OCI-LY1 (cell line): Measurements from ENCODE around the gene KAT14.
"Not testable (repeated sequence)": the region's sequence is repeated elsewhere in the genome, so short reads cannot be mapped to it uniquely, and the experiment has no call there.

Experiments
- H2AFZ ChIP-seq: fragments of 200-600 bp; sonication (generic), shearing (Covaris generic); 2 replicates; pipeline ENCODE4 v1.6.0; 2014; ENCODE audit warnings: antibody characterized with exemption, mild to moderate bottlenecking, low read length
- H3F3A ChIP-seq: fragments of 200-600 bp; sonication (generic), shearing (Covaris generic); 2 replicates; pipeline ENCODE4 v1.6.0; 2014; ENCODE audit warnings: mild to moderate bottlenecking, antibody characterized with exemption, low read length, moderate library complexity; ENCODE audit not compliant: insufficient read depth
- H3K27ac ChIP-seq: fragments of 200-600 bp; sonication (generic); 2 replicates; pipeline ENCODE4 v1.5.1; 2014; ENCODE audit warnings: low read length, mixed run types, mild to moderate bottlenecking, low read depth; ENCODE audit not compliant: poor library complexity, severe bottlenecking
- H3K27me3 ChIP-seq: fragments of 200-600 bp; sonication (generic); 2 replicates; pipeline ENCODE4 v1.6.0; 2014; ENCODE audit warnings: antibody characterized with exemption, mild to moderate bottlenecking, low read length, moderate library complexity; ENCODE audit not compliant: insufficient read depth
- H3K36me3 ChIP-seq: fragments of 200-600 bp; sonication (generic); 2 replicates; pipeline ENCODE4 v1.6.1; 2014; ENCODE audit warnings: mild to moderate bottlenecking, antibody characterized with exemption, low read length, moderate library complexity, mixed read lengths; ENCODE audit not compliant: insufficient read depth
- H3K4me1 ChIP-seq: fragments of 200-600 bp; sonication (generic); 2 replicates; pipeline ENCODE4 v1.5.1; 2014; ENCODE audit warnings: mild to moderate bottlenecking, low read length, moderate library complexity; ENCODE audit not compliant: insufficient read depth, severe bottlenecking
- H3K4me2 ChIP-seq: fragments of 200-600 bp; sonication (generic), shearing (Covaris generic); 2 replicates; pipeline ENCODE4 v1.6.1; 2014; ENCODE audit warnings: low read length
- H3K4me3 ChIP-seq: fragments of 200-600 bp; sonication (generic); 2 replicates; pipeline ENCODE4 v1.5.1; 2014; ENCODE audit warnings: low read length, low read depth, mild to moderate bottlenecking, mixed read lengths; ENCODE audit not compliant: poor library complexity, severe bottlenecking
- H3K79me2 ChIP-seq: fragments of 200-600 bp; shearing (Covaris generic); 2 replicates; pipeline ENCODE4 v1.6.1; 2016; ENCODE audit warnings: mixed run types, low read length, mixed read lengths; ENCODE audit not compliant: insufficient read depth
- H3K9ac ChIP-seq: fragments of 200-600 bp; sonication (generic), shearing (Covaris generic); 2 replicates; pipeline ENCODE4 v1.6.1; 2014; ENCODE audit warnings: mild to moderate bottlenecking, low read length, mixed read lengths
- H3K9me2 ChIP-seq: fragments of 200-600 bp; sonication (generic), shearing (Covaris generic); 2 replicates; pipeline ENCODE4 v1.6.1; 2014; ENCODE audit warnings: low read depth, mild to moderate bottlenecking, low read length, mixed read lengths
- H3K9me3 ChIP-seq: fragments of 200-600 bp; shearing (Covaris generic); 2 replicates; pipeline ENCODE4 v1.6.1; 2014; ENCODE audit warnings: low read length, mixed read lengths
- H4K20me1 ChIP-seq: fragments of 200-600 bp; sonication (generic), shearing (Covaris generic); 2 replicates; pipeline ENCODE4 v1.6.0; 2016; ENCODE audit warnings: mild to moderate bottlenecking, low read length; ENCODE audit not compliant: insufficient read depth
- EZH2 ChIP-seq: fragments of 200-600 bp; sonication (generic), shearing (Covaris generic); IDR thresholded peaks from 2 replicates; pipeline ENCODE4 v1.8.0; 2017; ENCODE audit warnings: borderline replicate concordance, mixed run types, mild to moderate bottlenecking, antibody characterized with exemption, low read length, moderate library complexity, mixed read lengths
- TF ChIP-seq, protein P1 (sequence below): fragments of 200-600 bp; sonication (generic), shearing (Covaris generic); IDR thresholded peaks from 2 replicates; pipeline ENCODE4 v1.5.1; 2017; ENCODE audit warnings: mild to moderate bottlenecking, antibody characterized with exemption, low read length, moderate library complexity, mixed read lengths

The KAT14 gene

DNA sequence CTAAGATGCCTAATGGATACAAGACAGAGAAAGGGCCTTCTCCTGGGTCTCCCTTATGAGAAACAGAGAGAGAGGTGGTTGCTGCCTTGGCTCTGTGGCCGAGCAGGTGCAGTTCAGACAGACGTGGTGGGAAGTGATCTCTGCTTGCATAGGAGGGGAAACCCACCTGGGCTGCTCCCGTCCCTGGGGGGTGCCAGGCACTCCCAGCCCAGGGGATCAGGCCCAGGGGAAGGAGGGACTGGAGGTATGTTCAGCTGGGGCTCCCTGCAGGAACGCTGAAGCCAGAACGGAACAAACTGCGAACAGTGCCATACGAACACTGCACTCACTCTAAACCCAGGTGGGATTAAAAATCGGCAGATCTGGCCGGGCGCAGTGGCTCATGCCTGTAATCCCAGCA is 44.3 kb upstream of the KAT14 start:
- Histone ChIP-seq H3K4me3 (no peak overlapping the region), H3K27ac (no peak overlapping the region), H3K27me3 (peaks cover 9% of the 10 kb centered on the region), H4K20me1 (no peaks in the 10 kb centered on the region), H3K9me2 (no peaks in the 10 kb centered on the region), H3K9ac (no peak overlapping the region), H2AFZ (no peak overlapping the region), H3K36me3 (no peaks in the 10 kb centered on the region), H3K79me2 (no peaks in the 10 kb centered on the region), H3F3A (no peaks in the 10 kb centered on the region), H3K4me1 (no peaks in the 10 kb centered on the region), H3K9me3 (no peaks in the 10 kb centered on the region), H3K4me2 (no peak overlapping the region)
- no peak for TF ChIP-seq EZH2
- TF ChIP-seq, protein P1, sequence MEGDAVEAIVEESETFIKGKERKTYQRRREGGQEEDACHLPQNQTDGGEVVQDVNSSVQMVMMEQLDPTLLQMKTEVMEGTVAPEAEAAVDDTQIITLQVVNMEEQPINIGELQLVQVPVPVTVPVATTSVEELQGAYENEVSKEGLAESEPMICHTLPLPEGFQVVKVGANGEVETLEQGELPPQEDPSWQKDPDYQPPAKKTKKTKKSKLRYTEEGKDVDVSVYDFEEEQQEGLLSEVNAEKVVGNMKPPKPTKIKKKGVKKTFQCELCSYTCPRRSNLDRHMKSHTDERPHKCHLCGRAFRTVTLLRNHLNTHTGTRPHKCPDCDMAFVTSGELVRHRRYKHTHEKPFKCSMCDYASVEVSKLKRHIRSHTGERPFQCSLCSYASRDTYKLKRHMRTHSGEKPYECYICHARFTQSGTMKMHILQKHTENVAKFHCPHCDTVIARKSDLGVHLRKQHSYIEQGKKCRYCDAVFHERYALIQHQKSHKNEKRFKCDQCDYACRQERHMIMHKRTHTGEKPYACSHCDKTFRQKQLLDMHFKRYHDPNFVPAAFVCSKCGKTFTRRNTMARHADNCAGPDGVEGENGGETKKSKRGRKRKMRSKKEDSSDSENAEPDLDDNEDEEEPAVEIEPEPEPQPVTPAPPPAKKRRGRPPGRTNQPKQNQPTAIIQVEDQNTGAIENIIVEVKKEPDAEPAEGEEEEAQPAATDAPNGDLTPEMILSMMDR = no peak

DNA sequence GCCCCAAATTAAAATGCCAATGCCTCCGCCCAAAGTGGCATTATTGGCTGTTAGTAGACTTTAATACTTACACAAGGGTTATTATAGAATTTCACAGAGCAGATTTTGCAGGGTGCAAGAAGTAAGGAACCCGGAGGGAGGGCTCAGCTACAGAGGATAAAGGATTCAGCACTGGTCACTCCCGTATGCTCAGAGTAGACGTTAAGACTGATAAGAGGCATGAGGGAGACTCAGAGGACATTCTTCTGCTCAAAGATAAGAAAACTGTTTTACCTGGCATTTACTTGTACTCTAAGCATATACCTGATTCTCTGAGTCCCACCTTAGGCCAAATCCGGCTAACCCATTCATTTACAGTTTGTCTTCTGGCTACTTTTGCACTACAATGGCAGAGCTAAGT is 43.5 kb upstream of the KAT14 start:
- H3F3A ChIP-seq = no peaks in the 10 kb centered on the region
- H3K27me3 ChIP-seq = peaks cover 9% of the 10 kb centered on the region
- H3K79me2 ChIP-seq = no peaks in the 10 kb centered on the region
- no peaks in the 10 kb centered on the region for H3K9me3 ChIP-seq
- no peaks in the 10 kb centered on the region for H3K36me3 ChIP-seq
- TF ChIP-seq, protein P1 = no peak
- no peak for TF ChIP-seq EZH2
- no peak overlapping the region for H3K4me3 ChIP-seq
- no peaks in the 10 kb centered on the region for H4K20me1 ChIP-seq
- no peak overlapping the region for H3K4me2 ChIP-seq
- no peaks in the 10 kb centered on the region for H3K9me2 ChIP-seq
- no peak overlapping the region for H3K27ac ChIP-seq
- no peak overlapping the region for H2AFZ ChIP-seq
- no peak overlapping the region for H3K9ac ChIP-seq
- H3K4me1 ChIP-seq = no peaks in the 10 kb centered on the region

DNA sequence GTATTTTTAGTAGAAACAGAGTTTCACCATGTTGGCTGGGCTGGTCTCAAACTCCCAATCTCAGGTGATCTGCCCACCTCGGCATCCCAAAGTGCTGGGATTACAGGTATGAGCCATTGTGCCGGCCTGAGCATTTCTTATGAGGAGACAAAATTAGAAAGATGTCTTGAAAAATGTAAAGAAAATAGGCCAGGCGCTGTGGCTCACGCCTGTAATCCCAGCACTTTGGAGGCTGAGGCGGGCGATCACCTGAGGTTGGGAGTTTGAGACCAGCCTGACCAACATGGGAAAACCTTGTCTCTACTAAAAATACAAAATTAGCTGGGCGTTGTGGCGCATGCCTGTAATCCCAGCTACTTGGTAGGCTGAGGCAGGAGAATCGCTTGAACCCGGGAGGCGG is 37.1 kb upstream of the KAT14 start:
- not testable (repeated sequence) for H3K9ac ChIP-seq, H3K4me1 ChIP-seq, H3K27ac ChIP-seq, H3K4me2 ChIP-seq, H4K20me1 ChIP-seq, H3F3A ChIP-seq, H2AFZ ChIP-seq, H3K36me3 ChIP-seq, H3K9me2 ChIP-seq, H3K9me3 ChIP-seq, H3K27me3 ChIP-seq, H3K79me2 ChIP-seq, H3K4me3 ChIP-seq

DNA sequence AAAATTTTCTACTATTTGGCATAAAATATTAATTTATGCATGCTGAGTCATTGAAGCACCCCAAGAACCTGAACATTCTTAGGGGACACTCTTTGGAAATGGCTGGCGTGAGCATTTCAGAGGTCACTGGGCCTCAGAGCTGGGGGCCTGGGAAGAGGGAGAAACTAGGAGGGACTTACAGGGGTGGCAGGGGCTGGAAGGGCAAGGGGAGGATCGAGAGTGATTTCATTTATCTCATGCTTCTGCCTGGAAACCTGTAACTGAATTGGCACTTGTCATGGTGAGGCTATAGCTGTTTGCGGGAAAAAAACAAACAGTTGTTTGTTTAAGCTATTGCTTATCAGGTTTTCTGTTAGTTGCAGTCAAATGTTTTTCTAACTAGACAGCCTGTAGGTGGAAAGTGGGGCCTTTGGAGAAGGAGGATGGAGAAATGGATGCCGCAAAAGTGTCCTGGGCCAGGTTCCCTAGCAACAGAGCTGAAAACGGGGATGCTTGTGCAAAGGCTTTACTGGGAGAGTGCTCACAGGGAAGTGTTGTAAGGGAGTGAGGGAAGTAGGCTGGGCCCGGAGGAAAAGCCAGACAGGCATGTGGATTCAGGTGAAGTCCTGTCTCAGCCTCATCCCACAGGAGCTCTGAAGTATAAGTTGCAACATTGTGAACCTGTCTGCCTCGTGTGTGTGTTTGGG is 36.4 kb upstream of the KAT14 start:
- no peaks in the 10 kb centered on the region for H3K79me2 ChIP-seq
- no peak overlapping the region for H3K9ac ChIP-seq
- no peaks in the 10 kb centered on the region for H3K4me1 ChIP-seq
- no peaks in the 10 kb centered on the region for H3K9me2 ChIP-seq
- TF ChIP-seq EZH2 = no peak
- TF ChIP-seq, protein P1 = no peak
- no peak overlapping the region for H2AFZ ChIP-seq
- H3F3A ChIP-seq = no peaks in the 10 kb centered on the region
- H3K4me2 ChIP-seq = no peak overlapping the region
- no peak overlapping the region for H3K4me3 ChIP-seq
- H3K36me3 ChIP-seq = no peaks in the 10 kb centered on the region
- H3K9me3 ChIP-seq = no peaks in the 10 kb centered on the region
- no peak overlapping the region for H3K27ac ChIP-seq
- no peaks in the 10 kb centered on the region for H4K20me1 ChIP-seq
- H3K27me3 ChIP-seq = no peaks in the 10 kb centered on the region
